OCI-LY7 (cell line): ENCODE measurements around the gene FAM107B. TPM values are rescaled to one million over a fixed set of nuclear protein-coding genes. Genes with fewer than 3 reads are reported as not detected.

Experiments used
- BruUV-seq: library from RNA; stranded (reverse); fragments of 400-500 nt; replicated peaks from 2 replicates; lab custom pipeline; 2021; lab: Mats Ljungman, UMichigan
- CTCF ChIA-PET: fragments of 300-600 bp; sonication (Branson Sonifier 250); formaldehyde crosslinking; loops from one replicate; lab custom pipeline; 2022; ENCODE audit warnings: antibody characterized with exemption; ENCODE audit not compliant: unreplicated experiment; lab: Charles Lee
- POLR2A ChIA-PET: fragments of 300-600 bp; sonication (Branson Sonifier 250); formaldehyde crosslinking; loops from one replicate; lab custom pipeline; 2022; ENCODE audit warnings: antibody characterized with exemption; lab: Charles Lee
- DNase-seq: peaks from one replicate; pipeline ENCODE4 v3.0.0-alpha.2; 2015; ENCODE audit warnings: low spot score
- H2AFZ ChIP-seq: fragments of 200-600 bp; sonication (generic), shearing (Covaris generic); 2 replicates; pipeline ENCODE4 v1.6.1; 2014; ENCODE audit warnings: mild to moderate bottlenecking, antibody characterized with exemption, low read length, moderate library complexity
- H3K27ac ChIP-seq: fragments of 200-600 bp; sonication (generic); 2 replicates; pipeline ENCODE4 v1.5.1; 2014; ENCODE audit warnings: mixed run types, low read depth, mild to moderate bottlenecking, moderate library complexity, low read length, inconsistent platforms; ENCODE audit not compliant: poor library complexity, severe bottlenecking
- H3K36me3 ChIP-seq: fragments of 200-600 bp; sonication (generic); 2 replicates; pipeline ENCODE4 v1.6.1; 2014; ENCODE audit warnings: mild to moderate bottlenecking, antibody characterized with exemption, low read length, moderate library complexity, mixed read lengths; ENCODE audit not compliant: insufficient read depth
- H3K4me1 ChIP-seq: fragments of 200-600 bp; sonication (generic); 2 replicates; pipeline ENCODE4 v1.5.1; 2014; ENCODE audit warnings: mild to moderate bottlenecking, low read length; ENCODE audit not compliant: insufficient read depth, poor library complexity, severe bottlenecking
- H3K4me2 ChIP-seq: fragments of 200-600 bp; sonication (generic); 2 replicates; pipeline ENCODE4 v1.6.1; 2014; ENCODE audit warnings: mild to moderate bottlenecking, low read length
- H3K4me3 ChIP-seq: fragments of 200-600 bp; sonication (generic); 2 replicates; pipeline ENCODE4 v1.5.1; 2014; ENCODE audit warnings: mild to moderate bottlenecking, low read depth, low read length; ENCODE audit not compliant: poor library complexity, severe bottlenecking
- H3K79me2 ChIP-seq: fragments of 200-600 bp; sonication (generic); 2 replicates; pipeline ENCODE4 v1.6.1; 2016; ENCODE audit warnings: low read depth, mild to moderate bottlenecking, low read length, moderate library complexity, mixed read lengths; ENCODE audit not compliant: insufficient read depth
- H3K9me2 ChIP-seq: fragments of 200-600 bp; sonication (generic); 2 replicates; pipeline ENCODE4 v1.6.1; 2016; ENCODE audit warnings: mild to moderate bottlenecking, low read length, mixed read lengths; ENCODE audit not compliant: insufficient read depth
- H3K9me3 ChIP-seq: fragments of 200-600 bp; sonication (generic); 2 replicates; pipeline ENCODE4 v1.6.1; 2014; ENCODE audit warnings: mild to moderate bottlenecking, mixed run types, low read length, mixed read lengths
- H4K20me1 ChIP-seq: fragments of 200-600 bp; sonication (generic); 2 replicates; pipeline ENCODE4 v1.6.1; 2014; ENCODE audit warnings: mild to moderate bottlenecking, antibody characterized with exemption, low read length, moderate library complexity, mixed read lengths; ENCODE audit not compliant: insufficient read depth
- CTCF ChIP-seq: fragments of 200-600 bp; sonication (generic); conservative IDR thresholded peaks from 2 replicates; pipeline ENCODE4 v1.5.1; 2014; ENCODE audit warnings: mild to moderate bottlenecking, antibody characterized with exemption, low read length, moderate library complexity, mixed read lengths
- EZH2phosphoT487 ChIP-seq: fragments of 200-600 bp; sonication (generic); IDR thresholded peaks from 2 replicates; pipeline ENCODE4 v1.6.1; 2018; ENCODE audit warnings: low read depth, borderline replicate concordance, mild to moderate bottlenecking, mixed run types, antibody characterized with exemption, low read length, moderate library complexity, mixed read lengths
- intact Hi-C: fragments of 100-400 bp; cut with micrococcal nuclease; formaldehyde crosslinking; loops from one replicate; pipeline ENCODE4 v1.10.0; 2022; ENCODE audit not compliant: unreplicated experiment
- total RNA-seq, 2 experiments: library from RNA; depleted of rRNA in 1 of 2; stranded (reverse); fragments of >200 nt in 1 of 2; shearing (Covaris generic) in 1 of 2; gene quantifications; 2 replicates each; pipeline ENCODE4 v1.2.3, GENCODE V29; 2014 to 2022

The FAM107B gene
- total RNA-seq, 2 experiments from 2014 or later = 114 to 398 TPM

GRCh38 chr10:14562218-14563075, 212.2 kb downstream of the FAM107B start:
- peak overlapping the region; percentile 10 for H3K4me3 ChIP-seq

GRCh38 chr10:14560791-14561765, 213.6 kb downstream of the FAM107B start:
- Histone ChIP-seq H3K27ac (peak overlapping the region; percentile 15), H3K4me1 (peaks cover 100% of the 10 kb centered on the region), H2AFZ (no peak overlapping the region), H4K20me1 (peaks cover 41% of the 10 kb centered on the region; the same call in 1 of the 2 replicates), H3K4me3 (peak overlapping the region; percentile 11), H3K9me3 (no peaks in the 10 kb centered on the region), H3K36me3 (peaks cover 85% of the 10 kb centered on the region), H3K9me2 (no peaks in the 10 kb centered on the region), H3K79me2 (peaks cover 100% of the 10 kb centered on the region), H3K4me2 (peak overlapping the region; percentile 71)
- intact Hi-C loops = no loop called here
- CTCF ChIA-PET = interaction anchor here (1.5 kb wide), 1 partner anchor 14 kb away, joined by 3 read pairs; no protein-coding TSS in a partner anchor
- POLR2A ChIA-PET = no interaction called here
- no peak for DNase-seq
- BruUV-seq = no TSS peak
- TF ChIP-seq EZH2phosphoT487 = no peak
- no peak for TF ChIP-seq CTCF

More at GRCh38 chr10:14562218-14563075, 212.2 kb downstream of the FAM107B start:
- intact Hi-C loops = no loop called here
- ChIA-PET CTCF (interaction anchor here (1.5 kb wide), 1 partner anchor 13 kb away, joined by 3 read pairs; no protein-coding TSS in a partner anchor), POLR2A (interaction anchor here (0.6 to 1.2 kb wide), 7 partner anchors 12 to 275 kb away, joined by 3 to 6 read pairs (median 3); partner anchors contain the start of genes CDNF, HSPA14 and MSANTD7)
- peak overlapping the region; percentile 19 for H3K27ac ChIP-seq
- peaks cover 36% of the 10 kb centered on the region; the same call in 1 of the 2 replicates for H4K20me1 ChIP-seq
- H3K9me3 ChIP-seq = no peaks in the 10 kb centered on the region
- peaks cover 100% of the 10 kb centered on the region for H3K79me2 ChIP-seq
- H3K4me2 ChIP-seq = peak overlapping the region; percentile 71
- H3K4me1 ChIP-seq = peaks cover 90% of the 10 kb centered on the region
- no peaks in the 10 kb centered on the region for H3K9me2 ChIP-seq
- no peak overlapping the region for H2AFZ ChIP-seq
- no peak for TF ChIP-seq EZH2phosphoT487
- TF ChIP-seq CTCF = no peak
- peaks cover 84% of the 10 kb centered on the region for H3K36me3 ChIP-seq
- BruUV-seq = no TSS peak
- DNase-seq = no peak
